ENCODE measurements around the gene LBHD1.
"Not testable (repeated sequence)": the region's sequence is repeated elsewhere in the genome, so short reads cannot be mapped to it uniquely, and the experiment has no call there.

The LBHD1 gene

DNA sequence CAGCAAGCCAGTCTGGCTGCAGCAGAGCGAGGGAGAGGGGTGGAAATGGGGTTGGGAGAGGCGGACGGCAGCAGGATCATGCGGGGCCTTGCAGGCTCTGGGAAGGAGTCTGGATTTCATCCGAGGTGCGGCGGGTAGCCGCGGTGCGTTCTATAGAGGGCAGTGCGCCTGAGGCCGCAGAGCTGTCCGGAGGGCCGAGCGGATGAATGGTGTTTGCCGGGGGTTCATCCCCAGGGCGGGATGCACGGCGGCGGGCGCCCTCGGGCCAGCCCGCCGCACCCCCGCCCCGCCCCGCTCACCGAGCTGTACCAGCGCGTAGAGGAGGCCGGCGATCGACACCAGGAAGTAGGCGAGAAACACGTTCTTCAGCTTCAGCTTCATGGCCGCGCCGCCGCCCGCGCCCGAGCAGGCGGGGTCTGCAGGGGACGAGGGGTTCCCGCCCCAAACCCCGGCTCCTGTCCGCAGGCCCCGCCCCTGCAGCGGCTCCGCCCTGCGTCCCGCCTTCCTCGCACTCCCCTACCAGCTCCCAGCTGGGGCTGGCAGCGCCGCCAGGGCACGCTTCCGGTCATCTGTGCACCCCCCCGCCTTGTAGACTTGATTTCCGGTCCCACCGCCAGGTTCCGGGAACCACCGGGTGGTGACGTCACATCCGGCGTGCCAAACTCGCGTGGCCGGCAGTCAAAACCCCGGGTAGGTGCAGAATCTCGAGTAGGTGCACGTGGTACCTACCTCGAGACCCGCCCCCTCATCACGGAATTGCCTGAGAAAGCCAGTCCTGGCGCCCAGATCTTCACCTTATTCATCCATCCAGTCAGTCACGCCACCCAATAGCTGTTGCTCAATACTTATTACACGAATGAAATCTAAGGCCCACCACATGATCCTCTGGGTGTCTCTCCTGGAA lies 50.2 kb downstream of the LBHD1 start, which contains the start of gene B3GAT3:
Gene B3GAT3, minus strand, starts transcription at position 420 of the 904 bp plus-strand sequence. Its CDS starts 39 bp downstream, at position 381.
- DNase-seq (ENCODE audit: extremely low read depth, low read depth), result peak; percentile 96
- TF ChIP-seq, protein P1, sequence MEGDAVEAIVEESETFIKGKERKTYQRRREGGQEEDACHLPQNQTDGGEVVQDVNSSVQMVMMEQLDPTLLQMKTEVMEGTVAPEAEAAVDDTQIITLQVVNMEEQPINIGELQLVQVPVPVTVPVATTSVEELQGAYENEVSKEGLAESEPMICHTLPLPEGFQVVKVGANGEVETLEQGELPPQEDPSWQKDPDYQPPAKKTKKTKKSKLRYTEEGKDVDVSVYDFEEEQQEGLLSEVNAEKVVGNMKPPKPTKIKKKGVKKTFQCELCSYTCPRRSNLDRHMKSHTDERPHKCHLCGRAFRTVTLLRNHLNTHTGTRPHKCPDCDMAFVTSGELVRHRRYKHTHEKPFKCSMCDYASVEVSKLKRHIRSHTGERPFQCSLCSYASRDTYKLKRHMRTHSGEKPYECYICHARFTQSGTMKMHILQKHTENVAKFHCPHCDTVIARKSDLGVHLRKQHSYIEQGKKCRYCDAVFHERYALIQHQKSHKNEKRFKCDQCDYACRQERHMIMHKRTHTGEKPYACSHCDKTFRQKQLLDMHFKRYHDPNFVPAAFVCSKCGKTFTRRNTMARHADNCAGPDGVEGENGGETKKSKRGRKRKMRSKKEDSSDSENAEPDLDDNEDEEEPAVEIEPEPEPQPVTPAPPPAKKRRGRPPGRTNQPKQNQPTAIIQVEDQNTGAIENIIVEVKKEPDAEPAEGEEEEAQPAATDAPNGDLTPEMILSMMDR (IDR thresholded peaks at IDR 0.05; ENCODE audit: low read depth, low read length), result no peak; the same call in 1 of the 2 replicates

DNA sequence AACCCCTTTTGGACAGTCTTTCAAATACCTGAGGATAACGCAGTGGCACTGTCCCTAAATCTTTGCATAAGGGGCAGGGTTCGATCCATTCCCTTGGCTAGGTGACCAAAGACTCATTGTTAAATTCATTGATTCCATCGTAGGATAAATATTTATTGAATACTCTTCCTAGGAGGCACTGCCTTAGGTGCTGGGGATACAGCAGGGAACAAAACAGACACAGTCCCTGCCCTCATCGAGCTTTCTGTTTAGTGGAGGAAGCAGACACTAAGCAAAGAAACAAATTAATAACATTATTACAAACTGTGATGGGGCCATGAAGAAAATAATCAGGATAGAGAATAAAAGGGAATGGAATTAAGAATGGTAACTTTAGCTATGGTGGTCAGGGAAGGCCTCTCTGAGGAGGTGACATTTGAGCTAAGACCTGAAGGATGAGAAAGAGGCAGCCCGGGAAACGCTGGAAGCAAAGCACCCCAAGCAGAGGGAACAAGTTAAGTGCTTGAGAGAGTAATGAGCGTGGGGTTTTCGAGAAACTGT lies 51.0 kb downstream of the LBHD1 start:
- TF ChIP-seq, protein P1 (IDR thresholded peaks at IDR 0.05; ENCODE audit: low read depth, low read length), result no peak
- no peak for DNase-seq (ENCODE audit: extremely low read depth, low read depth)

DNA sequence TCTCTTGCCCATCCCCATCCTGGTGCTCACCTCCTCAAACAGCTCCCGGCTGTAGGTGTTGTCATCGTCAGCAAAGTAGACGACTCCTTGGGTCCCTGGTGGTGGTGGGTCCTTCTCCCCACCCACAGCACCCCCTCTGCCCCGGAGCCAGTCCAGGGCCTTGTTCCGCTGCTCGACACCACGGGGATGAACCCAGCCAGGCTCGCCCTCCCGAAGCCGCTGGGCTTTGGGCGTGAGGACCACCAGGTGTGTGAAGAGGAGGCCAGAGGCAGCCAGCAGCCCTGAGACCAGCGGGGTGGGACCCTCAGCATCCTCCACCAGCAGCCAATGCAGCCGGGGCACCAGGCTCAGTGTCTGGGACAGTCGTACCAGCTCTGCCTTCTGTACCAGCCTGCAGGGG lies 55.1 kb downstream of the LBHD1 start:
- not testable (repeated sequence) for DNase-seq (ENCODE audit: extremely low read depth, low read depth)

DNA sequence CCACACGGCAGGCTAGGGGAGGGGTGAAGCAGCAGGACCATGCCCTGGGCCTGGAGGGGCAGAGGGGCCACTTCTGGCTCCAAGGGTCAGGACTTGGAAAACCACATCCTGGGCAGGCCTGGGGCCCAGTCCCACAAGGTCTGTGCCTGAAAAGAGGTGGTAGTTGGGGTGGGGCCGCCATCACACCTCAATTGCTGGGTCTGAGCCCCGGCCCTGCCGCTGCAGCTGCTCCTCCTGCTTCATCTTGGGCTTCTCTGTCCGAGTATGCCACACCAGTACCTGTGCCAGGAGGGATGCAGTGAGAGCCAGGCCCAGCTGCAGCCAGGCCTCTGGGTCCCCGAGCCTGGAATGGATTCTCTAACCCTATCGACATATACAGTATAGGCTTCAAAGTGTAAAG lies 56.5 kb downstream of the LBHD1 start:
- DNase-seq (ENCODE audit: extremely low read depth, low read depth), result no peak
- TF ChIP-seq, protein P1 (IDR thresholded peaks at IDR 0.05; ENCODE audit: low read depth, low read length), result no peak

DNA sequence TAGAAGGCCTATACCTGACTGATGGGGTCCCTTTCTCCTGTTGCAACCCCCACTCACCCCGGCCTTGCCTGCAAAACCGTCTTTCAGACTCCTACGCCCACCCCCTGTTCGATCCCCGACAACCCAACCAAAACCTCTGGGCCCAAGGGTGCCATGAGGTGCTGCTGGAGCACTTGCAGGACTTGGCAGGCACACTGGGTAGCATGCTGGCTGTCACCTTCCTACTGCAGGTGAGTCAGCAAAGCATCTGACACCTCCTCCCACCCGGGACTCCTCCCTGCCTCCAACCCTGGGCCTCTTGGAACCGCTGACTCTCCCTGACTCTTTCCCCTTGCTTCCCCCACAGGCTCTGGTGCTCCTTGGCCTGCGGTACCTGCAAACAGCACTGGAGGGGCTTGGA lies 57.8 kb downstream of the LBHD1 start:
- no peak for DNase-seq (ENCODE audit: extremely low read depth, low read depth)
- TF ChIP-seq, protein P1 (IDR thresholded peaks at IDR 0.05; ENCODE audit: low read depth, low read length), result no peak

DNA sequence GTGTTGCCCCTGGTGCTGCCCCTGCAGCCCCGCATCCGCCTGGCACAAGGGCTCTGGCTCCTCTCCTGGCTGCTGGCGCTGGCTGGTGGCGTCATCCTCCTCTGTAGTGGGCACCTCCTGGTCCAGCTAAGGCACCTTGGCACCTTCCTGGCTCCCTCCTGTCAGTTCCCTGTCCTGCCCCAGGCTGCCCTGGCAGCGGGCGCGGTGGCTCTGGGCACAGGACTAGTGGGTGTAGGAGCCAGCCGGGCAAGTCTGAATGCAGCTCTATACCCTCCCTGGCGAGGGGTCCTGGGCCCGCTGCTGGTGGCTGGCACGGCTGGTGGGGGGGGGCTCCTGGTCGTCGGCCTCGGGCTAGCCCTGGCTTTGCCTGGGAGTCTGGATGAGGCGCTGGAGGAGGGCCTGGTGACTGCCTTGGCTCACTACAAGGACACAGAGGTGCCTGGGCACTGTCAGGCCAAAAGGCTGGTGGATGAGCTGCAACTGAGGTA lies 58.7 kb downstream of the LBHD1 start:
- TF ChIP-seq, protein P1 (IDR thresholded peaks at IDR 0.05; ENCODE audit: low read depth, low read length), result no peak
- no peak for DNase-seq (ENCODE audit: extremely low read depth, low read depth)
